Hepatocyte (in vitro differentiated cells): ENCODE measurements around the gene CALML5. TPM values are rescaled to one million over a fixed set of nuclear protein-coding genes. Genes with fewer than 3 reads are reported as not detected.
A peak's percentile ranks its signal among the peaks of the same experiment; 100 is the strongest.

ENCODE experiments used
- DNase-seq: peaks from one replicate; pipeline ENCODE4 v3.0.0-alpha.2; 2016; ENCODE audit warnings: low spot score
- H2AFZ ChIP-seq: fragments of 200-600 bp; sonication (generic); 2 replicates; pipeline ENCODE4 v1.6.0; 2016; ENCODE audit warnings: antibody characterized with exemption, mild to moderate bottlenecking
- H3K27ac ChIP-seq: fragments of 200-600 bp; sonication (generic); 2 replicates; pipeline ENCODE4 v1.5.1; 2016; ENCODE audit warnings: mild to moderate bottlenecking
- H3K27me3 ChIP-seq: fragments of 200-600 bp; sonication (generic); 2 replicates; pipeline ENCODE4 v1.6.1; 2016
- H3K36me3 ChIP-seq: fragments of 200-600 bp; sonication (generic); replicated peaks from 2 replicates; pipeline ENCODE4 v1.5.1; 2016; ENCODE audit warnings: low read depth; ENCODE audit not compliant: insufficient read depth
- H3K4me1 ChIP-seq: fragments of 200-600 bp; sonication (generic); 2 replicates; pipeline ENCODE4 v1.5.1; 2016; ENCODE audit warnings: mild to moderate bottlenecking, moderate library complexity; ENCODE audit not compliant: insufficient read depth
- H3K4me2 ChIP-seq: fragments of 200-600 bp; sonication (generic); 2 replicates; pipeline ENCODE4 v1.6.0; 2016
- H3K4me3 ChIP-seq: fragments of 200-600 bp; sonication (generic); 2 replicates; pipeline ENCODE4 v1.5.1; 2016; ENCODE audit warnings: mild to moderate bottlenecking
- H3K79me2 ChIP-seq: fragments of 200-600 bp; sonication (generic); 2 replicates; pipeline ENCODE4 v1.6.0; 2017; ENCODE audit warnings: mild to moderate bottlenecking
- H3K9me2 ChIP-seq: fragments of 200-600 bp; sonication (generic); replicated peaks from 2 replicates; pipeline ENCODE4 v1.6.0; 2017; ENCODE audit warnings: mild to moderate bottlenecking; ENCODE audit not compliant: insufficient read depth
- H3K9me3 ChIP-seq: fragments of 200-600 bp; sonication (generic); 2 replicates; pipeline ENCODE4 v1.5.1; 2016; ENCODE audit warnings: low read depth, mild to moderate bottlenecking
- H4K20me1 ChIP-seq: fragments of 200-600 bp; sonication (generic); 2 replicates; pipeline ENCODE4 v1.6.0; 2016; ENCODE audit warnings: mild to moderate bottlenecking; ENCODE audit not compliant: insufficient read depth, poor library complexity, severe bottlenecking
- CTCF ChIP-seq: fragments of 200-600 bp; sonication (generic); IDR thresholded peaks from 2 replicates; pipeline ENCODE4 v1.5.1; 2016; ENCODE audit warnings: antibody characterized with exemption, mild to moderate bottlenecking; ENCODE audit not compliant: poor library complexity
- EZH2 ChIP-seq: fragments of 200-600 bp; sonication (generic); IDR thresholded peaks from 2 replicates; pipeline ENCODE4 v1.6.1; 2016; ENCODE audit warnings: antibody characterized with exemption, mild to moderate bottlenecking, borderline replicate concordance
- EZH2phosphoT487 ChIP-seq: fragments of 200-600 bp; sonication (generic); IDR thresholded peaks from one replicate; pipeline ENCODE4 v1.6.1; 2018; ENCODE audit warnings: antibody characterized with exemption, mild to moderate bottlenecking, low read depth, moderate library complexity; ENCODE audit not compliant: unreplicated experiment, severe bottlenecking
- WGBS: methylation state at CpG from one replicate; pipeline ENCODE4 v1.1.6; 2016; ENCODE audit warnings: low lambda C conversion rate; ENCODE audit errors: missing lambda C conversion rate; 5-methylcytosine and 5-hydroxymethylcytosine counted together
- polyA plus RNA-seq: library from polyadenylated mRNA; unstranded; fragments of >200 nt; fragmentation: Nextera tagmentation; extraction: Ambion mirVana; gene quantifications from 2 replicates; pipeline ENCODE4 v1.2.1, GENCODE V29; 2016
- total RNA-seq: library from RNA; depleted of rRNA; stranded (reverse); fragments of >200 nt; gene quantifications from 2 replicates; pipeline ENCODE4 v1.2.3, GENCODE V29; 2014

The CALML5 gene
- total and polyA plus RNA-seq, 2 experiments from 2014 or later = not detected

GRCh38 chr10:5503477-5503835 is 4.1 kb upstream of the CALML5 start:
- Histone ChIP-seq H3K27ac (no peak overlapping the region), H3K9me2 (no peaks in the 10 kb centered on the region), H3K4me1 (peaks cover 5% of the 10 kb centered on the region), H3K27me3 (no peaks in the 10 kb centered on the region), H3K79me2 (no peaks in the 10 kb centered on the region), H3K4me2 (no peak overlapping the region), H4K20me1 (no peaks in the 10 kb centered on the region), H3K36me3 (no peaks in the 10 kb centered on the region), H3K4me3 (no peak overlapping the region), H3K9me3 (no peaks in the 10 kb centered on the region), H2AFZ (no peak overlapping the region)
- 71% methylated on average over 3 of the region's 3 CpGs for WGBS
- TF ChIP-seq CTCF = no peak
- TF ChIP-seq EZH2phosphoT487 = no peak
- no peak for TF ChIP-seq EZH2
- DNase-seq = peak; percentile 50

GRCh38 chr10:5502571-5503476 is 3.5 kb upstream of the CALML5 start:
- DNase-seq = no peak
- no peak overlapping the region for H3K27ac ChIP-seq

GRCh38 chr10:5502061-5502521 is 2.7 kb upstream of the CALML5 start:
- Histone ChIP-seq H3K27me3 (no peaks in the 10 kb centered on the region), H3K4me3 (no peak overlapping the region), H3K9me2 (no peaks in the 10 kb centered on the region), H3K9me3 (no peaks in the 10 kb centered on the region), H3K4me1 (peaks cover 5% of the 10 kb centered on the region), H3K36me3 (no peaks in the 10 kb centered on the region), H3K4me2 (no peak overlapping the region), H3K27ac (no peak overlapping the region), H3K79me2 (no peaks in the 10 kb centered on the region), H4K20me1 (no peaks in the 10 kb centered on the region), H2AFZ (no peak overlapping the region)
- no peak for DNase-seq
- TF ChIP-seq CTCF (no peak), EZH2phosphoT487 (no peak), EZH2 (no peak)
- 79% methylated on average over 12 of the region's 12 CpGs for WGBS

More at GRCh38 chr10:5502571-5503476, 3.5 kb upstream of the CALML5 start:
- H3K79me2 ChIP-seq = no peaks in the 10 kb centered on the region
- H4K20me1 ChIP-seq = no peaks in the 10 kb centered on the region
- no peaks in the 10 kb centered on the region for H3K36me3 ChIP-seq
- no peak for TF ChIP-seq EZH2
- no peak for TF ChIP-seq EZH2phosphoT487
- no peak for TF ChIP-seq CTCF
- H3K4me1 ChIP-seq = peaks cover 5% of the 10 kb centered on the region
- H3K9me3 ChIP-seq = no peaks in the 10 kb centered on the region
- H3K27me3 ChIP-seq = no peaks in the 10 kb centered on the region
- H3K9me2 ChIP-seq = no peaks in the 10 kb centered on the region
- WGBS = 93% methylated on average over 14 of the region's 14 CpGs
- H3K4me3 ChIP-seq = no peak overlapping the region
- no peak overlapping the region for H2AFZ ChIP-seq
- H3K4me2 ChIP-seq = no peak overlapping the region
